IMR-90 (cell line): Measurements from ENCODE around the gene SSBP3. TPM values are rescaled to one million over a fixed set of nuclear protein-coding genes. Genes with fewer than 3 reads are reported as not detected.

Experiments
- ATAC-seq: fragments of 200-7000 bp; cut with Tn5 transposase; 2 replicates; pipeline ENCODE4 v1.9.1; 2020; ENCODE audit warnings: low read depth, mild to moderate bottlenecking, moderate library complexity
- BruUV-seq: library from RNA; stranded (reverse); fragments of 400-500 nt; replicated peaks from 2 replicates; lab custom pipeline; 2021; lab: Mats Ljungman, UMichigan
- CTCF ChIA-PET: fragments of 300-600 bp; formaldehyde crosslinking; extraction: SDS; loops from one replicate; lab custom pipeline; 2021; ENCODE audit warnings: antibody characterized with exemption; lab: Yijun Ruan, JAX
- POLR2A ChIA-PET: fragments of 300-600 bp; sonication (Branson Sonifier 250); formaldehyde crosslinking; loops from one replicate; lab custom pipeline; 2022; ENCODE audit warnings: antibody characterized with exemption; ENCODE audit not compliant: unreplicated experiment; lab: Charles Lee
- DNase-seq: peaks from one replicate; pipeline ENCODE4 v3.0.0; 2013
- H2AFZ ChIP-seq: replicated peaks from 2 replicates; pipeline ENCODE3; 2013; ENCODE audit warnings: low read length, mild to moderate bottlenecking; ENCODE audit not compliant: poor library complexity
- H2AK5ac ChIP-seq: 2 replicates; pipeline ENCODE4 v1.6.1; 2013; ENCODE audit warnings: low read depth, low read length, inconsistent platforms
- H2AK9ac ChIP-seq: replicated peaks from 2 replicates; pipeline ENCODE3; 2013; ENCODE audit warnings: mild to moderate bottlenecking, low read depth, low read length, moderate library complexity; ENCODE audit not compliant: poor library complexity
- H2BK120ac ChIP-seq: 2 replicates; pipeline ENCODE4 v1.6.1; 2013; ENCODE audit warnings: low read depth, low read length, inconsistent platforms
- H2BK15ac ChIP-seq: 3 replicates; pipeline ENCODE4 v1.6.1; 2013; ENCODE audit warnings: low read depth, low read length, inconsistent platforms
- H2BK20ac ChIP-seq: 2 replicates; pipeline ENCODE4 v1.6.1; 2013; ENCODE audit warnings: low read depth, mild to moderate bottlenecking, inconsistent platforms, low read length, moderate library complexity
- H2BK5ac ChIP-seq: 2 replicates; pipeline ENCODE4 v1.6.1; 2013; ENCODE audit warnings: mild to moderate bottlenecking, low read depth, low read length, inconsistent platforms; ENCODE audit not compliant: poor library complexity, severe bottlenecking
- H3K14ac ChIP-seq: replicated peaks from 2 replicates; pipeline ENCODE4 v1.6.1; 2013; ENCODE audit warnings: low read depth, low read length, inconsistent platforms
- H3K18ac ChIP-seq: 2 replicates; pipeline ENCODE4 v1.6.1; 2013; ENCODE audit warnings: low read depth, low read length, control low read depth
- H3K23ac ChIP-seq: 2 replicates; pipeline ENCODE4 v1.6.1; 2013; ENCODE audit warnings: low read depth, low read length, inconsistent platforms
- H3K27ac ChIP-seq: 2 replicates; pipeline ENCODE4 v1.5.1; 2013; ENCODE audit warnings: mild to moderate bottlenecking, control low read depth, low read length; ENCODE audit not compliant: insufficient read depth
- H3K27me3 ChIP-seq: 2 replicates; pipeline ENCODE4 v1.6.1; 2013; ENCODE audit warnings: low read length; ENCODE audit not compliant: control insufficient read depth, insufficient read depth
- H3K36me3 ChIP-seq: 2 replicates; pipeline ENCODE4 v1.6.1; 2013; ENCODE audit warnings: low read length, mixed read lengths; ENCODE audit not compliant: control insufficient read depth, insufficient read depth
- H3K4ac ChIP-seq: 2 replicates; pipeline ENCODE4 v1.6.1; 2013; ENCODE audit warnings: low read depth, low read length, inconsistent platforms
- H3K4me1 ChIP-seq: 2 replicates; pipeline ENCODE4 v1.6.1; 2013; ENCODE audit warnings: low read length, mixed read lengths; ENCODE audit not compliant: control insufficient read depth, insufficient read depth
- H3K4me2 ChIP-seq: 2 replicates; pipeline ENCODE4 v1.6.1; 2013; ENCODE audit warnings: low read depth, mild to moderate bottlenecking, control low read depth, low read length, moderate library complexity
- H3K4me3 ChIP-seq: 2 replicates; pipeline ENCODE4 v1.5.1; 2013; ENCODE audit warnings: low read depth, mild to moderate bottlenecking, control low read depth, low read length, moderate library complexity; ENCODE audit not compliant: insufficient read depth
- H3K56ac ChIP-seq: 2 replicates; pipeline ENCODE4 v1.6.1; 2013; ENCODE audit warnings: low read length, inconsistent platforms; ENCODE audit not compliant: insufficient read depth; ENCODE audit errors: extremely low read depth
- H3K79me1 ChIP-seq, 2 experiments: 2 replicates each; pipeline ENCODE4 v1.6.1; 2013; ENCODE audit warnings: low read length in 2 of 2, inconsistent platforms in 1 of 2, low read depth in 1 of 2
- H3K9ac ChIP-seq: 2 replicates; pipeline ENCODE4 v1.6.1; 2013; ENCODE audit warnings: low read depth, low read length, control low read depth
- H3K9me1 ChIP-seq: 2 replicates; pipeline ENCODE4 v1.6.1; 2013; ENCODE audit warnings: low read length, inconsistent platforms; ENCODE audit not compliant: insufficient read depth
- H3K9me3 ChIP-seq: 2 replicates; pipeline ENCODE4 v1.6.1; 2013; ENCODE audit warnings: low read length; ENCODE audit not compliant: control insufficient read depth, insufficient read depth
- H4K20me1 ChIP-seq: 2 replicates; pipeline ENCODE4 v1.6.1; 2013; ENCODE audit warnings: low read length, inconsistent platforms; ENCODE audit not compliant: insufficient read depth
- H4K5ac ChIP-seq: 2 replicates; pipeline ENCODE4 v1.6.1; 2013; ENCODE audit warnings: mild to moderate bottlenecking, low read depth, low read length, control low read depth
- H4K8ac ChIP-seq, 2 experiments: 2 replicates each; pipeline ENCODE4 v1.6.1; 2013; ENCODE audit warnings: low read depth in 2 of 2, low read length in 2 of 2, control low read depth in 1 of 2, inconsistent platforms in 1 of 2
- H4K91ac ChIP-seq: 2 replicates; pipeline ENCODE4 v1.6.1; 2013; ENCODE audit warnings: low read depth, low read length, inconsistent platforms; ENCODE audit not compliant: insufficient read depth
- BHLHE40 ChIP-seq: fragments of 150-350 bp; IDR thresholded peaks from 2 replicates; pipeline ENCODE4 v1.6.1; 2016; ENCODE audit warnings: mild to moderate bottlenecking, low read depth, low read length
- CEBPB ChIP-seq: IDR thresholded peaks from 2 replicates; pipeline ENCODE4 v1.6.1; 2012; ENCODE audit warnings: low read depth, low read length, improper control_type of control experiment
- CHD1 ChIP-seq: IDR thresholded peaks from 2 replicates; pipeline ENCODE4 v1.6.1; 2012; ENCODE audit warnings: low read depth, low read length, improper control_type of control experiment
- FOS ChIP-seq: fragments of 150-350 bp; IDR thresholded peaks from 2 replicates; pipeline ENCODE4 v1.6.1; 2016; ENCODE audit warnings: low read depth, low read length
- MAFK ChIP-seq: IDR thresholded peaks from 2 replicates; pipeline ENCODE4 v1.6.1; 2012; ENCODE audit warnings: low read depth, low read length, improper control_type of control experiment
- MAZ ChIP-seq: IDR thresholded peaks from 2 replicates; pipeline ENCODE4 v1.6.1; 2012; ENCODE audit warnings: low read depth, mild to moderate bottlenecking, low read length, improper control_type of control experiment, moderate library complexity, borderline replicate concordance
- MXI1 ChIP-seq: IDR thresholded peaks from 2 replicates; pipeline ENCODE4 v1.6.1; 2012; ENCODE audit warnings: low read depth, mild to moderate bottlenecking, low read length, moderate library complexity, borderline replicate concordance
- NFE2L2 ChIP-seq: fragments of 150-350 bp; IDR thresholded peaks from 2 replicates; pipeline ENCODE4 v1.6.1; 2016; ENCODE audit warnings: low read depth, mild to moderate bottlenecking, low read length
- POLR2A ChIP-seq: IDR thresholded peaks from 2 replicates; pipeline ENCODE4 v1.6.1; 2012; ENCODE audit warnings: mild to moderate bottlenecking, low read depth, low read length
- RAD21 ChIP-seq: IDR thresholded peaks from 2 replicates; pipeline ENCODE4 v1.6.1; 2012; ENCODE audit warnings: low read length, improper control_type of control experiment
- RCOR1 ChIP-seq: IDR thresholded peaks from 2 replicates; pipeline ENCODE4 v1.6.1; 2012; ENCODE audit warnings: mild to moderate bottlenecking, low read length, improper control_type of control experiment; ENCODE audit not compliant: insufficient replicate concordance
- RFX5 ChIP-seq: IDR thresholded peaks from 2 replicates; pipeline ENCODE4 v1.8.0; 2012; ENCODE audit warnings: low read depth, mild to moderate bottlenecking, low read length, moderate library complexity
- SMC3 ChIP-seq: fragments of 150-350 bp; IDR thresholded peaks from 2 replicates; pipeline ENCODE4 v1.6.1; 2016; ENCODE audit warnings: low read depth, mild to moderate bottlenecking, antibody characterized with exemption, low read length, moderate library complexity
- WGBS, 2 experiments: methylation state at CpG; one replicate each; pipeline versions ENCODE4 v1.1.5 to v1.1.7; 2013; ENCODE audit warnings: missing lambda C conversion rate in 2 of 2; ENCODE audit not compliant: insufficient read length in 1 of 2; ENCODE audit errors: extremely low coverage in 2 of 2; 5-methylcytosine and 5-hydroxymethylcytosine counted together
- dilution Hi-C: fragments of 300-500 bp; cut with HindIII; formaldehyde crosslinking; loops from one replicate; pipeline ENCODE4 v1.14.3; 2018; ENCODE audit warnings: low sequenced_read_pairs; ENCODE audit not compliant: unreplicated experiment
- in situ Hi-C: fragments of 300-500 bp; cut with MboI; formaldehyde crosslinking; loops from 3 replicates; pipeline ENCODE4 v1.14.3; 2019; ENCODE audit warnings: low sequenced_read_pairs, inconsistent platforms, mixed read lengths
- intact Hi-C: fragments of 100-400 bp; cut with micrococcal nuclease; formaldehyde crosslinking; loops from 2 replicates; pipeline ENCODE4 v1.10.0; 2022
- polyA plus RNA-seq, 3 experiments: library from polyadenylated mRNA; depleted of rRNA; stranded (reverse); fragments of >200 nt; gene quantifications; 2 replicates each; pipeline ENCODE4 v1.2.3, GENCODE V29; 2012; ENCODE audit warnings: low replicate concordance in 1 of 3
- total RNA-seq: library from RNA; depleted of rRNA; stranded (reverse); fragments of >200 nt; gene quantifications from 2 replicates; pipeline ENCODE4 v1.2.3, GENCODE V29; 2012
- TF ChIP-seq, protein P1 (sequence below): fragments of 150-350 bp; IDR thresholded peaks from 2 replicates; pipeline ENCODE4 v1.6.1; 2016; ENCODE audit warnings: low read depth, mild to moderate bottlenecking, low read length, moderate library complexity, borderline replicate concordance
- TF ChIP-seq, protein P2 (sequence below): conservative IDR thresholded peaks from 2 replicates; pipeline ENCODE4 v1.5.1; 2012; ENCODE audit warnings: mild to moderate bottlenecking, low read depth, low read length, improper control_type of control experiment
- TF ChIP-seq, protein P3 (sequence below): fragments of 150-350 bp; IDR thresholded peaks from 2 replicates; pipeline ENCODE4 v1.6.1; 2017; ENCODE audit warnings: mild to moderate bottlenecking, antibody characterized with exemption, low read length, low read depth

The SSBP3 gene
- total and polyA plus RNA-seq, 2 of the 4 experiments (the other 2 are of a cell fraction): 10.9 to 39.6 TPM

DNA sequence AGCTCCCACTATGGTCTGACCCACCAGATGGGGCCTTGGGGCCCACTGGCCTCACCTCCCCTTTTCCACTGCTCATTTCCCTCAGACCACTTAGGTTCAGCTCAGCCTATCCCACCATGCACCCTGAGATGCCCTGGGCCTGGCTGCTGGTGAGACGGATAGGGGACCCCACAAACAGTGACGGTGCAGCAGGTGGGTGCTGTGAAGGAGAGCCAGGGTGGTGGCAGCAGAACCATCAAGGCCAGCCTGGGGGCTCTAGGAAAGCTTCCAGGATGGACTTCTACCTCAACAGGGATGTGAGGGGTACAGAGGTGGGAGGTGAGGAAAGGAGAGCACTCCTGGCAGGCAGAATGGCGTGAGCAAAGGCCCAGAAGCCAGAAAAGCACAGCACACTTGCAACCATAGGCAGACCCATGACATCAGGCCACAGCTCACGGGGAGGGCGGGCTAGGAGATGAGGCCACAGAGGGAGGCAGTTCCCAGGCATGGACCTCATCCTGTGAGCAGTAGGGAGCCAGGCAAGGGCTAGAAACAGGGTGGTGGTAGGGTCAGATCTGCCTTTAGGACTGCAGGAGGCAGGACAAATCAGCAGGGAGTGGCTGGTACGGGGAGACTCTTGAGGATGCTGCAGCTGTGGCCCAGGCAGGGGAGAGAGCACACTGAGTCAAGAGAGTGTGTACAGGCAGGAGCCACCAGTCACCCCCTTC, 229.4 kb downstream of the SSBP3 start:
- TF ChIP-seq CHD1 (no peak), MXI1 (no peak), RAD21 (no peak), BHLHE40 (no peak), NFE2L2 (no peak), CEBPB (no peak), POLR2A (no peak), RFX5 (no peak), FOS (no peak), MAFK (no peak), SMC3 (no peak), MAZ (no peak), RCOR1 (no peak)
- TF ChIP-seq, protein P1, sequence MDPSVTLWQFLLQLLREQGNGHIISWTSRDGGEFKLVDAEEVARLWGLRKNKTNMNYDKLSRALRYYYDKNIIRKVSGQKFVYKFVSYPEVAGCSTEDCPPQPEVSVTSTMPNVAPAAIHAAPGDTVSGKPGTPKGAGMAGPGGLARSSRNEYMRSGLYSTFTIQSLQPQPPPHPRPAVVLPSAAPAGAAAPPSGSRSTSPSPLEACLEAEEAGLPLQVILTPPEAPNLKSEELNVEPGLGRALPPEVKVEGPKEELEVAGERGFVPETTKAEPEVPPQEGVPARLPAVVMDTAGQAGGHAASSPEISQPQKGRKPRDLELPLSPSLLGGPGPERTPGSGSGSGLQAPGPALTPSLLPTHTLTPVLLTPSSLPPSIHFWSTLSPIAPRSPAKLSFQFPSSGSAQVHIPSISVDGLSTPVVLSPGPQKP: no peak
- TF ChIP-seq, protein P2, sequence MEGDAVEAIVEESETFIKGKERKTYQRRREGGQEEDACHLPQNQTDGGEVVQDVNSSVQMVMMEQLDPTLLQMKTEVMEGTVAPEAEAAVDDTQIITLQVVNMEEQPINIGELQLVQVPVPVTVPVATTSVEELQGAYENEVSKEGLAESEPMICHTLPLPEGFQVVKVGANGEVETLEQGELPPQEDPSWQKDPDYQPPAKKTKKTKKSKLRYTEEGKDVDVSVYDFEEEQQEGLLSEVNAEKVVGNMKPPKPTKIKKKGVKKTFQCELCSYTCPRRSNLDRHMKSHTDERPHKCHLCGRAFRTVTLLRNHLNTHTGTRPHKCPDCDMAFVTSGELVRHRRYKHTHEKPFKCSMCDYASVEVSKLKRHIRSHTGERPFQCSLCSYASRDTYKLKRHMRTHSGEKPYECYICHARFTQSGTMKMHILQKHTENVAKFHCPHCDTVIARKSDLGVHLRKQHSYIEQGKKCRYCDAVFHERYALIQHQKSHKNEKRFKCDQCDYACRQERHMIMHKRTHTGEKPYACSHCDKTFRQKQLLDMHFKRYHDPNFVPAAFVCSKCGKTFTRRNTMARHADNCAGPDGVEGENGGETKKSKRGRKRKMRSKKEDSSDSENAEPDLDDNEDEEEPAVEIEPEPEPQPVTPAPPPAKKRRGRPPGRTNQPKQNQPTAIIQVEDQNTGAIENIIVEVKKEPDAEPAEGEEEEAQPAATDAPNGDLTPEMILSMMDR: no peak
- TF ChIP-seq, protein P3, sequence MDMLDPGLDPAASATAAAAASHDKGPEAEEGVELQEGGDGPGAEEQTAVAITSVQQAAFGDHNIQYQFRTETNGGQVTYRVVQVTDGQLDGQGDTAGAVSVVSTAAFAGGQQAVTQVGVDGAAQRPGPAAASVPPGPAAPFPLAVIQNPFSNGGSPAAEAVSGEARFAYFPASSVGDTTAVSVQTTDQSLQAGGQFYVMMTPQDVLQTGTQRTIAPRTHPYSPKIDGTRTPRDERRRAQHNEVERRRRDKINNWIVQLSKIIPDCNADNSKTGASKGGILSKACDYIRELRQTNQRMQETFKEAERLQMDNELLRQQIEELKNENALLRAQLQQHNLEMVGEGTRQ: no peak
- Histone ChIP-seq H4K8ac (no peak overlapping the region), H3K4me3 (no peak overlapping the region), H3K4me1 (0 out of 2 replicates have a peak, but pooled peaks cover 2% of the 10 kb centered on the region), H2AFZ (no peak overlapping the region), H3K56ac (no peak overlapping the region), H2AK9ac (no peak overlapping the region), H3K9ac (no peak overlapping the region), H2BK20ac (no peak overlapping the region), H3K23ac (no peak overlapping the region), H3K36me3 (peaks cover 2% of the 10 kb centered on the region; the same call in 1 of the 2 replicates), H3K18ac (no peak overlapping the region), H3K4me2 (no peak overlapping the region), H3K27ac (no peak overlapping the region), H4K20me1 (no peaks in the 10 kb centered on the region), H3K9me1 (no peaks in the 10 kb centered on the region), H3K9me3 (no peaks in the 10 kb centered on the region), H4K5ac (no peak overlapping the region), H3K27me3 (no peaks in the 10 kb centered on the region), H2BK5ac (no peak overlapping the region), H2BK120ac (no peak overlapping the region), H2BK15ac (no peak overlapping the region), H3K79me1 (no peaks in the 10 kb centered on the region), H3K14ac (no peak overlapping the region), H4K91ac (no peak overlapping the region), H2AK5ac (no peak overlapping the region), H3K4ac (no peak overlapping the region)
- ChIA-PET CTCF (no interaction called here), POLR2A (no interaction called here)
- in situ Hi-C loops: no loop called here
- DNase-seq (no peak), ATAC-seq (no peak)
- WGBS, 2 experiments: 81% methylated on average over 4 of the region's 6 CpGs; no CpG with 5 or more reads in 1 of the 2 experiments
- intact Hi-C loops: no loop called here
- dilution Hi-C loops: no loop called here
- no TSS peak for BruUV-seq
